ENCODE measurements around the gene ANXA2. TPM values are rescaled to one million over a fixed set of nuclear protein-coding genes. Genes with fewer than 3 reads are reported as not detected.
A peak's percentile ranks its signal among the peaks of the same experiment; 100 is the strongest.

The ANXA2 gene
- total RNA-seq, 3 donors from 2014 or later: 376 to 796 (median 757) TPM

DNA sequence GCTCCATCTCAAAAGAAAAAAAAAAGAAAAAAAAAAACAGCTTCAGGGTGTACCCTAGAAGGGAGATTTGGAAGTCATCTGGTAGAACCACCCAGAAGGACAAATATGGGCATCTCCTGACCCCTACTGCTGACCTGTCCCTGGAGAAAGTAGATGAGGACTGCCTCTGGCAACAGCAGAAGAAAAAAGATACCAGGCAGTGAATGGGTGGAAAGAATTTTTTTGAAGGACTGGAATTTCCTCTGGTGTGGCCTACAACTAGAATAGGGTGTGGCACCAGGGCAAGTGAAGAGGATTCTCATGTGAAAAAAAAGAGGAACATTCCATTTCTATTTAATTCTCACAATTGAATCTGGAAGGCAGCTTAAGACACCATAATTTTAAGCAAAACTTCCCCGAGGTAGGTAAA, 3.1 kb downstream of the ANXA2 start:
- TF ChIP-seq, protein P1, sequence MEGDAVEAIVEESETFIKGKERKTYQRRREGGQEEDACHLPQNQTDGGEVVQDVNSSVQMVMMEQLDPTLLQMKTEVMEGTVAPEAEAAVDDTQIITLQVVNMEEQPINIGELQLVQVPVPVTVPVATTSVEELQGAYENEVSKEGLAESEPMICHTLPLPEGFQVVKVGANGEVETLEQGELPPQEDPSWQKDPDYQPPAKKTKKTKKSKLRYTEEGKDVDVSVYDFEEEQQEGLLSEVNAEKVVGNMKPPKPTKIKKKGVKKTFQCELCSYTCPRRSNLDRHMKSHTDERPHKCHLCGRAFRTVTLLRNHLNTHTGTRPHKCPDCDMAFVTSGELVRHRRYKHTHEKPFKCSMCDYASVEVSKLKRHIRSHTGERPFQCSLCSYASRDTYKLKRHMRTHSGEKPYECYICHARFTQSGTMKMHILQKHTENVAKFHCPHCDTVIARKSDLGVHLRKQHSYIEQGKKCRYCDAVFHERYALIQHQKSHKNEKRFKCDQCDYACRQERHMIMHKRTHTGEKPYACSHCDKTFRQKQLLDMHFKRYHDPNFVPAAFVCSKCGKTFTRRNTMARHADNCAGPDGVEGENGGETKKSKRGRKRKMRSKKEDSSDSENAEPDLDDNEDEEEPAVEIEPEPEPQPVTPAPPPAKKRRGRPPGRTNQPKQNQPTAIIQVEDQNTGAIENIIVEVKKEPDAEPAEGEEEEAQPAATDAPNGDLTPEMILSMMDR (IDR thresholded peaks at IDR 0.05): no peak
- H3K4me3 ChIP-seq: no peak overlapping the region
- no peaks in the 10 kb centered on the region for H3K9me3 ChIP-seq
- DNase-seq: no peak
- ATAC-seq: no peak
- H3K36me3 ChIP-seq (ENCODE audit: low read depth): no peaks in the 10 kb centered on the region
- intact Hi-C loops (cut with DNase I, micrococcal nuclease): no loop called here
- peaks cover 66% of the 10 kb centered on the region for H3K4me1 ChIP-seq (ENCODE audit: low read depth)

DNA sequence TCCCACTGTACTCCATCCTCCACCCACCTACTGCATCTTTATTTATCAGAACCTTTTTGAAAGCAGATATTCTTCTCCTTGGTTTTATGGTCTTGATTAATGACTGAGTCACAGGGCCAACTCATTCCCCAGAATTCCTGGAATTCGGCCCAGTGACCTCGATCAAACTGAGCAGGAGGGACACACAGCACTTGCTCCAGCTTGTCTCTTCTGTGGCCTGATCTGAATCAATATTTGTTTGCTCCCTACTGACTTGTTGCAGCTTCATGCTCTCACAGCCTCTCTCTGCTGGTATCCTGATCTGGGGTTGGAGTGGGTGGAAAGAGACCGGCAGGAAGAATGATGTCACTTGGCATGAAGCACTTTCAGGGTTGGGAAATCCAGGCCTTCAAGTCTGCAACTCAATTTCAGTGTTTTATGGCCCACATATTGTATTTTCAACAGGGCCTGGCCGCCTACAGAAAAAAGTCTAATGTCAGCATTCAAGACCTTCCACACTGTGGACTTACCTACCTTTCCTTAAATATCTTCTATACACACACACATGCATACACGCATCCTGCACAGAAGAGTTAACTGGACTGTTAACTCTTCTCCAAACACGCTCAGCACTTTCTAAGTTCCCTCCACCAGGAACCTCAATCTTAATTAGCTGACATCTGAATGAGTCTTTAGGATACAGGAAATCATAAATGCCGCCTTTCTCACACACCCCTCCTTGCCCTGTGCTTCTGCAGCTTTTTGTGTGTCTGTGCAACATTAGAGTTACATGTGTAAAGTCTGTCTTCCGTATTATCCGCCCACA, 4.6 kb downstream of the ANXA2 start:
- intact Hi-C loops (cut with DNase I, micrococcal nuclease): no loop called here
- ATAC-seq: peak; percentile 27
- no peak overlapping the region for H3K4me3 ChIP-seq
- no peaks in the 10 kb centered on the region for H3K36me3 ChIP-seq (ENCODE audit: low read depth)
- peaks cover 72% of the 10 kb centered on the region for H3K4me1 ChIP-seq (ENCODE audit: low read depth)
- peak in 2 of 3 donors; percentile 54 to 71 for DNase-seq
- no peaks in the 10 kb centered on the region for H3K9me3 ChIP-seq
- TF ChIP-seq, protein P1 (IDR thresholded peaks at IDR 0.05): no peak

DNA sequence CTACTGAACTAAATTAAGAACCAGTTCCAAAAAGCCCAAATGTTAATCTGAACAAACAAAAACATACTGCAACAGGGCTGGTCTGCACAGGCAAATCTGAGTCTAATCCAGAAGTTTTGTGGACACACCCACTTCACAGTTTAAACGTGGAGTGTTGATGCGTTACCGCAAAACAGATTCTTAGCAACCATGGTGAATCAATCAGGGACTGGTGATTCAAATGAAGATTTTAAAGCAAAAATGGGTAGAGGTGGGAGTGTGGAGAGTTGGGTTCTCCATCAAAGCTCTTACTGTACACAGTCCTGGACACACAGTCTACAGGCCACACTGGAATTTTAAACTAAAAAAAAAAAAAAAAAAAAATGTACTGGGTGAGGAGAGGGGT, 5.2 kb downstream of the ANXA2 start:
- Histone ChIP-seq H3K4me1 (ENCODE audit: low read depth) (peaks cover 72% of the 10 kb centered on the region), H3K4me3 (no peak overlapping the region), H3K9me3 (no peaks in the 10 kb centered on the region), H3K36me3 (ENCODE audit: low read depth) (no peaks in the 10 kb centered on the region)
- ATAC-seq (no peak), DNase-seq (no peak)
- TF ChIP-seq, protein P1 (IDR thresholded peaks at IDR 0.05): no peak
- intact Hi-C loops (cut with DNase I, micrococcal nuclease): no loop called here

GRCh38 chr15:60391722-60392315, 6.0 kb downstream of the ANXA2 start:
- TF ChIP-seq, protein P1 (IDR thresholded peaks at IDR 0.05): no peak
- intact Hi-C loops (cut with DNase I, micrococcal nuclease): no loop called here
- Histone ChIP-seq H3K4me1 (ENCODE audit: low read depth) (peaks cover 72% of the 10 kb centered on the region), H3K36me3 (ENCODE audit: low read depth) (no peaks in the 10 kb centered on the region), H3K9me3 (no peaks in the 10 kb centered on the region), H3K4me3 (no peak overlapping the region)
- DNase-seq: no peak
- peak; percentile 1 for ATAC-seq

DNA sequence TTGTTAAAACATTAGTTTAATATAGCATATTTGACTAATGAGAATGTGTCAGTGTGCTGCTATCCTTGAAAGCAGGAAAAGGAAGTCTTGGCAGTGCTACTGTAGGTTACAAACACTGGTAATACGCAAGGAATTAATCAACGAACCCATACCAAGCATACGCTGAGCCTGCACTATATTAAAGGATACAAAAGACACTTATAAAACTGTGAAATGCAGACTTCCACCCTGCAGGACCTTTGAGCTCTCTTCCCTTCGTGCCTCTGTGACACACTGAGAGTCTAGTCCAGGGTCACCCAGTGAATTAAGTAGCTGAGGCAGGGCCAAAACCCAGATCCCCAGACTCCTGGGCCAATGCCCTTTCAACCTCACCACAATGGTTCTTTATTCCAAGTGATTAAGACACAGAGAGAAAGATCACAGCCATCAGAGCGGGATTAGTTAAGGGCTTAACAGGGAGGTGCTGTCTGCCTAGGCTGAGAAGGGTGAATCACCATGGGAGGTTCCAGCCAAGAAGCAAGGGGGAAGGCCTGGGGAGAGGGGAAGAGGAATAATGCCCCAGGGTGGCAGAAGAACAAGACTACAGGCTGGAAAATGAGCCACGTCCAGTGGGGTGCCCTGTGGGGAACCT, 6.8 kb downstream of the ANXA2 start:
- Histone ChIP-seq H3K9me3 (no peaks in the 10 kb centered on the region), H3K4me3 (no peak overlapping the region), H3K36me3 (ENCODE audit: low read depth) (no peaks in the 10 kb centered on the region), H3K4me1 (ENCODE audit: low read depth) (peaks cover 69% of the 10 kb centered on the region)
- peak in 2 of 3 donors; percentile 50 to 57 for DNase-seq
- peak; percentile 67 for ATAC-seq
- intact Hi-C loops (cut with DNase I, micrococcal nuclease): no loop called here
- TF ChIP-seq, protein P1 (IDR thresholded peaks at IDR 0.05): no peak
